HepG2 (cell line): ENCODE data around the gene ARHGEF10L. TPM values are rescaled to one million over a fixed set of nuclear protein-coding genes. Genes with fewer than 3 reads are reported as not detected.

Experiments
- FOXO1 ChIP-seq: sonication (generic); formaldehyde crosslinking; IDR thresholded peaks from 2 replicates; pipeline ENCODE4 v1.4.0; 2020; ENCODE audit warnings: missing genetic modification reagents
- HDAC1 ChIP-seq: sonication (generic); formaldehyde crosslinking; IDR thresholded peaks from 2 replicates; pipeline ENCODE4 v1.5.1; 2020; ENCODE audit warnings: mild to moderate bottlenecking, missing genetic modification reagents
- HNF4G ChIP-seq, 2 experiments: sonication (generic) in 1 of 2; formaldehyde crosslinking in 1 of 2; IDR thresholded peaks; 2 replicates each; pipeline versions ENCODE4 v1.4.0 to v1.6.1; 2011 to 2020; ENCODE audit warnings: borderline replicate concordance in 2 of 2, low read depth in 2 of 2, mild to moderate bottlenecking in 2 of 2, low read length in 1 of 2, missing genetic modification reagents in 1 of 2, moderate library complexity in 1 of 2
- MIER2 ChIP-seq: IDR thresholded peaks from 2 replicates; pipeline ENCODE4 v1.6.1; 2016; ENCODE audit warnings: missing biosample characterization, missing genetic modification reagents
- TARDBP ChIP-seq: sonication (generic); formaldehyde crosslinking; IDR thresholded peaks from 2 replicates; pipeline ENCODE4 v1.8.0; 2022; ENCODE audit warnings: mild to moderate bottlenecking, missing genetic modification reagents
- ZNF10 ChIP-seq: sonication (generic); formaldehyde crosslinking; IDR thresholded peaks from 2 replicates; pipeline ENCODE4 v1.4.0; 2020; ENCODE audit warnings: mild to moderate bottlenecking, low read depth, missing genetic modification reagents, borderline replicate concordance
- ZNF264 ChIP-seq: sonication (generic); formaldehyde crosslinking; IDR thresholded peaks from 2 replicates; pipeline ENCODE4 v1.4.0; 2020; ENCODE audit warnings: missing genetic modification reagents
- ZNF446 ChIP-seq: sonication (generic); formaldehyde crosslinking; IDR thresholded peaks from 2 replicates; pipeline ENCODE4 v1.5.0; 2020; ENCODE audit warnings: mild to moderate bottlenecking, missing genetic modification reagents
- ZNF790 ChIP-seq: sonication (generic); formaldehyde crosslinking; IDR thresholded peaks from 2 replicates; pipeline ENCODE4 v1.8.0; 2022; ENCODE audit warnings: missing genetic modification reagents, mild to moderate bottlenecking, borderline replicate concordance
- ZNF891 ChIP-seq: sonication (generic); formaldehyde crosslinking; IDR thresholded peaks from 2 replicates; pipeline ENCODE4 v1.5.0; 2020; ENCODE audit warnings: mild to moderate bottlenecking, missing genetic modification reagents
- polyA plus RNA-seq, 8 experiments: library from polyadenylated mRNA; depleted of rRNA in 3 of 8; stranded (reverse) in 7 of 8; unstranded in 1 of 8; fragments of >200 nt; fragmentation: Illumina TruSeq in 4 of 8; extraction: Trizol in 4 of 8; gene quantifications; 2 replicates each; pipeline versions ENCODE4 v1.2.1 to v1.2.3, GENCODE V29; 2011 to 2016; ENCODE audit warnings: low read depth in 4 of 8, missing spikeins in 1 of 8, mixed read lengths in 1 of 8; ENCODE audit not compliant: insufficient read depth in 1 of 8
- total RNA-seq, 5 experiments: library from RNA; depleted of rRNA; stranded (reverse); fragments of >200 nt; fragmentation: Illumina TruSeq; extraction: Trizol; gene quantifications; 2 replicates each; pipeline ENCODE4 v1.2.3, GENCODE V29; 2016; ENCODE audit warnings: low read depth in 1 of 5
- TF ChIP-seq, protein P1 (sequence below): sonication (generic); formaldehyde crosslinking; IDR thresholded peaks from 2 replicates; pipeline ENCODE4 v1.8.0; 2022; ENCODE audit warnings: mild to moderate bottlenecking, missing genetic modification reagents, borderline replicate concordance
- TF ChIP-seq, protein P2 (sequence below): sonication (generic); formaldehyde crosslinking; IDR thresholded peaks from 2 replicates; pipeline ENCODE4 v1.4.0; 2020; ENCODE audit warnings: missing genetic modification reagents, low read depth, mild to moderate bottlenecking, borderline replicate concordance
- TF ChIP-seq, protein P3 (sequence below): IDR thresholded peaks from 2 replicates; pipeline ENCODE4 v1.6.1; 2016; ENCODE audit warnings: missing biosample characterization, missing genetic modification reagents, low read depth
- TF ChIP-seq, protein P4 (sequence below): sonication (generic); formaldehyde crosslinking; IDR thresholded peaks from 2 replicates; pipeline ENCODE4 v1.4.0; 2020; ENCODE audit warnings: missing genetic modification reagents
- TF ChIP-seq, protein P5 (sequence below), 2 experiments: sonication (generic) in 1 of 2; formaldehyde crosslinking in 1 of 2; IDR thresholded peaks; 2 replicates each; pipeline versions ENCODE4 v1.6.1 to v1.9.0; 2014 to 2022; ENCODE audit warnings: antibody characterized with exemption in 1 of 2, borderline replicate concordance in 1 of 2, inconsistent platforms in 1 of 2, low read depth in 1 of 2, missing genetic modification reagents in 1 of 2

The ARHGEF10L gene
- total and polyA plus RNA-seq, 2 of the 13 experiments (the other 11 are each of a cell fraction or from before 2014, with no cell fraction given): 46.5 to 78.3 TPM

DNA sequence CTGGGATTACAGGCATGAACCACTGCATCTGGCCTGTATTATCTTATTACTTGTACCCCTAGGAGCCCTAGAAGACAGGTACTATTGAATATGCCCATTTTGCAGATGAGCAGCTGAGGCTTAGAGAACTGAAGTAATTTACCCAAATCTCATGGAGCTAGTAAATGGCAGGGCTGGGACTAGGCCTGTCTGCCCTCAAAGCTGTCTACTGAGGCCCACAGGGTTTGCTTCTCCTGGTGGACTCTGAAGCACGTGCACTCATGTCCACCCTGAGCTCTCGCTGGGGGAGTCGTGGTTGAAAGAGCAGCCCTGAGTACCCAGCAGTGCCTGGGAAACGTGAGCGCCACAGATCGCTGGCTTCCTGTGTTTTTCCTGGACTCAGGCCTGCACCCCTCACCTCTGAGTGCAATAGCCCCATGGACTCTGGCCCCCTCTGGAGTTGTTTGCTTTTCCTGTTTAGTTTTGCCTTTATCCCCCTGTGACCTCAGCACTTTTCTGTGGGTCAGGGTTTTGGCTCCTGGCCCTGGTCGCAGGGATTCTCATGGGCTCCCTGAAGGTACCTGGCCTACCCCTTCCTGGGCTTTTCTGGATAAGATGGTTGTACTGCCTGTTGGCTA is 52.4 kb downstream of the ARHGEF10L start (continued):
- TF ChIP-seq, protein P1, sequence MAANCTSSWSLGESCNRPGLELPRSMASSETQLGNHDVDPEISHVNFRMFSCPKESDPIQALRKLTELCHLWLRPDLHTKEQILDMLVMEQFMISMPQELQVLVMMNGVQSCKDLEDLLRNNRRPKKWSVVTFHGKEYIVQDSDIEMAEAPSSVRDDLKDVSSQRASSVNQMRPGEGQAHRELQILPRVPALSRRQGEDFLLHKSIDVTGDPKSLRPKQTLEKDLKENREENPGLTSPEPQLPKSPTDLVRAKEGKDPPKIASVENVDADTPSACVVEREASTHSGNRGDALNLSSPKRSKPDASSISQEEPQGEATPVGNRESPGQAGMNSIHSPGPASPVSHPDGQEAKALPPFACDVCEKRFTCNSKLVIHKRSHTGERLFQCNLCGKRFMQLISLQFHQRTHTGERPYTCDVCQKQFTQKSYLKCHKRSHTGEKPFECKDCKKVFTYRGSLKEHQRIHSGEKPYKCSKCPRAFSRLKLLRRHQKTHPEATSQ: peak; percentile 73; the same call in 1 of the 2 replicates
- TF ChIP-seq ZNF10 (CRISPR knock-in tag): no peak
- TF ChIP-seq, protein P2, sequence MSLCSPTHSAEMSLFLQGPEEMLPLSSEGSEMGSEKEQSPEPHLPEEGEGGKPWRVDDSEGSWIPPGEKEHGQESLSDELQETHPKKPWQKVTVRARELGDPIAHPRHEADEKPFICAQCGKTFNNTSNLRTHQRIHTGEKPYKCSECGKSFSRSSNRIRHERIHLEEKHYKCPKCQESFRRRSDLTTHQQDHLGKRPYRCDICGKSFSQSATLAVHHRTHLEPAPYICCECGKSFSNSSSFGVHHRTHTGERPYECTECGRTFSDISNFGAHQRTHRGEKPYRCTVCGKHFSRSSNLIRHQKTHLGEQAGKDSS: peak; percentile 97
- peak; percentile 72; the same call in 1 of the 2 replicates for TF ChIP-seq MIER2 (CRISPR knock-in tag)
- TF ChIP-seq ZNF790 (CRISPR knock-in tag): peak; percentile 63; the same call in 1 of the 2 replicates
- peak; percentile 91; the same call in 1 of the 2 replicates for TF ChIP-seq TARDBP (CRISPR knock-in tag)
- peak; percentile 96 for TF ChIP-seq FOXO1 (CRISPR knock-in tag)
- no peak; the same call in 1 of the 2 replicates for TF ChIP-seq ZNF446
- TF ChIP-seq ZNF891 (CRISPR knock-in tag): peak; percentile 90; the same call in 1 of the 2 replicates
- TF ChIP-seq ZNF264 (CRISPR knock-in tag): peak; percentile 97
- TF ChIP-seq, protein P3, sequence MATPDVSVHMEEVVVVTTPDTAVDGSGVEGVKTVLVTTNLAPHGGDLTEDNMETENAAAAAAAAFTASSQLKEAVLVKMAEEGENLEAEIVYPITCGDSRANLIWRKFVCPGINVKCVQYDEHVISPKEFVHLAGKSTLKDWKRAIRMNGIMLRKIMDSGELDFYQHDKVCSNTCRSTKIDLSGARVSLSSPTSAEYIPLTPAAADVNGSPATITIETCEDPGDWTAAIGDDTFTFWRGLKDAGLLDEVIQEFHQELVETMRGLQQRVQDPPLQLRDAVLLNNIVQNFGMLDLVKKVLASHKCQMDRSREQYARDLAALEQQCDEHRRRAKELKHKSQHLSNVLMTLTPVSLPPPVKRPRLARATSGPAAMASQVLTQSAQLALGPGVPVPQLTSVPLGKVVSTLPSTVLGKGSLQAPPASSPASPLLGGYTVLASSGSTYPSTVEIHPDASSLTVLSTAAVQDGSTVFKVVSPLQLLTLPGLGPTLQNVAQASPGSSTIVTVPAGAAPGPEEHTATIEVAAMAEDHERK (CRISPR knock-in tag): no peak
- TF ChIP-seq HNF4G (IDR thresholded peaks at IDR 0.05; ENCODE audit: borderline replicate concordance, low read depth, low read length): peak; percentile 96
- TF ChIP-seq HNF4G (CRISPR knock-in tag; IDR thresholded peaks at IDR 0.05; ENCODE audit: borderline replicate concordance, low read depth): peak; percentile 97
- TF ChIP-seq, protein P4, sequence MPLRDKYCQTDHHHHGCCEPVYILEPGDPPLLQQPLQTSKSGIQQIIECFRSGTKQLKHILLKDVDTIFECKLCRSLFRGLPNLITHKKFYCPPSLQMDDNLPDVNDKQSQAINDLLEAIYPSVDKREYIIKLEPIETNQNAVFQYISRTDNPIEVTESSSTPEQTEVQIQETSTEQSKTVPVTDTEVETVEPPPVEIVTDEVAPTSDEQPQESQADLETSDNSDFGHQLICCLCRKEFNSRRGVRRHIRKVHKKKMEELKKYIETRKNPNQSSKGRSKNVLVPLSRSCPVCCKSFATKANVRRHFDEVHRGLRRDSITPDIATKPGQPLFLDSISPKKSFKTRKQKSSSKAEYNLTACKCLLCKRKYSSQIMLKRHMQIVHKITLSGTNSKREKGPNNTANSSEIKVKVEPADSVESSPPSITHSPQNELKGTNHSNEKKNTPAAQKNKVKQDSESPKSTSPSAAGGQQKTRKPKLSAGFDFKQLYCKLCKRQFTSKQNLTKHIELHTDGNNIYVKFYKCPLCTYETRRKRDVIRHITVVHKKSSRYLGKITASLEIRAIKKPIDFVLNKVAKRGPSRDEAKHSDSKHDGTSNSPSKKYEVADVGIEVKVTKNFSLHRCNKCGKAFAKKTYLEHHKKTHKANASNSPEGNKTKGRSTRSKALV: peak; percentile 91
- TF ChIP-seq HDAC1 (CRISPR knock-in tag): peak; percentile 96
- TF ChIP-seq, protein P5, sequence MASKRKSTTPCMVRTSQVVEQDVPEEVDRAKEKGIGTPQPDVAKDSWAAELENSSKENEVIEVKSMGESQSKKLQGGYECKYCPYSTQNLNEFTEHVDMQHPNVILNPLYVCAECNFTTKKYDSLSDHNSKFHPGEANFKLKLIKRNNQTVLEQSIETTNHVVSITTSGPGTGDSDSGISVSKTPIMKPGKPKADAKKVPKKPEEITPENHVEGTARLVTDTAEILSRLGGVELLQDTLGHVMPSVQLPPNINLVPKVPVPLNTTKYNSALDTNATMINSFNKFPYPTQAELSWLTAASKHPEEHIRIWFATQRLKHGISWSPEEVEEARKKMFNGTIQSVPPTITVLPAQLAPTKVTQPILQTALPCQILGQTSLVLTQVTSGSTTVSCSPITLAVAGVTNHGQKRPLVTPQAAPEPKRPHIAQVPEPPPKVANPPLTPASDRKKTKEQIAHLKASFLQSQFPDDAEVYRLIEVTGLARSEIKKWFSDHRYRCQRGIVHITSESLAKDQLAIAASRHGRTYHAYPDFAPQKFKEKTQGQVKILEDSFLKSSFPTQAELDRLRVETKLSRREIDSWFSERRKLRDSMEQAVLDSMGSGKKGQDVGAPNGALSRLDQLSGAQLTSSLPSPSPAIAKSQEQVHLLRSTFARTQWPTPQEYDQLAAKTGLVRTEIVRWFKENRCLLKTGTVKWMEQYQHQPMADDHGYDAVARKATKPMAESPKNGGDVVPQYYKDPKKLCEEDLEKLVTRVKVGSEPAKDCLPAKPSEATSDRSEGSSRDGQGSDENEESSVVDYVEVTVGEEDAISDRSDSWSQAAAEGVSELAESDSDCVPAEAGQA (IDR thresholded peaks at IDR 0.05; ENCODE audit: low read depth): peak; percentile 17; the same call in 1 of the 2 replicates
- TF ChIP-seq, protein P5 (CRISPR knock-in tag; IDR thresholded peaks at IDR 0.05; ENCODE audit: borderline replicate concordance): no peak
